ENCODE results near the gene FRMPD3.

DNA sequence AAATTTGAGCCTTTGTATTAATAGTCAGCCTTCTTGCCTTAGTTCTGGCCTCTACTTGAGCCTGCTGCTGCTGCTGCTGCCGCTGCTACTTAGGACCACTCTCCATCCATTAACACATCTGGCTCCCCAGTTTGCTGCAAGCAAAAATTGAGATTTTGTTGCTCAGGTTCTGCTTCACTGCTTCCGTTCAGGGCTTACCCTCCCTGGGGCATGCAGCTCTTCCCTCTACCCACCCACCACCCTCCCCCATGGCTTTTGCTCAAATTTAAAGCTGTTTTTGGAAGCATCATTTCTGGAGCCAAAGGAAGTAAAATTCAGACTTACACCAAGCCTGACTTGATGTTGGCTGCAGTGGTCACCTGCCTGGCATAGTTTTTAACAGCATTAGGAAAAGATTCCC is 28.9 kb upstream of the FRMPD3 start:
- TF ChIP-seq CTCF (IDR thresholded peaks at IDR 0.05) (no peak), POLR2A (IDR thresholded peaks at IDR 0.05) (no peak)

Measured in heart left ventricle (tissue), 13 donors.